KMS-11 (cell line): ENCODE data around the gene GCC1.
A peak's percentile ranks its signal among the peaks of the same experiment; 100 is the strongest.
"Not testable (repeated sequence)": the region's sequence is repeated elsewhere in the genome, so short reads cannot be mapped to it uniquely, and the experiment has no call there.

Source experiments
- H2AFZ ChIP-seq: fragments of 200-600 bp; sonication (generic); 2 replicates; pipeline ENCODE4 v1.6.1; 2016; ENCODE audit warnings: antibody characterized with exemption, mixed run types, low read depth
- H3K27ac ChIP-seq: fragments of 200-600 bp; sonication (generic); 2 replicates; pipeline ENCODE4 v1.6.1; 2016; ENCODE audit warnings: mild to moderate bottlenecking, mixed run types
- H3K27me3 ChIP-seq: fragments of 200-600 bp; sonication (generic); 2 replicates; pipeline ENCODE4 v1.6.1; 2017; ENCODE audit warnings: mild to moderate bottlenecking, low read depth, mixed run types, moderate library complexity; ENCODE audit not compliant: insufficient read depth
- H3K36me3 ChIP-seq: fragments of 200-600 bp; sonication (generic); 2 replicates; pipeline ENCODE4 v1.6.1; 2017; ENCODE audit warnings: mild to moderate bottlenecking, mixed run types; ENCODE audit not compliant: insufficient read depth
- H3K4me1 ChIP-seq: fragments of 200-600 bp; sonication (generic); 2 replicates; pipeline ENCODE4 v1.6.1; 2016; ENCODE audit warnings: mild to moderate bottlenecking, low read depth, mixed run types; ENCODE audit not compliant: poor library complexity, severe bottlenecking
- H3K4me2 ChIP-seq: fragments of 200-600 bp; sonication (generic); 2 replicates; pipeline ENCODE4 v1.7.0; 2016; ENCODE audit warnings: mild to moderate bottlenecking, mixed run types
- H3K4me3 ChIP-seq: fragments of 200-600 bp; sonication (generic); IDR thresholded peaks from 2 replicates; pipeline ENCODE4 v1.6.1; 2017; ENCODE audit warnings: low read depth, low read length, mixed read lengths; ENCODE audit not compliant: insufficient read depth
- H3K79me2 ChIP-seq: fragments of 200-600 bp; sonication (generic); 2 replicates; pipeline ENCODE4 v1.6.1; 2016; ENCODE audit warnings: low read depth, mixed run types; ENCODE audit not compliant: insufficient read depth
- H3K9ac ChIP-seq: fragments of 200-600 bp; sonication (generic); 2 replicates; pipeline ENCODE4 v1.6.1; 2016; ENCODE audit warnings: mild to moderate bottlenecking, mixed run types
- H4K20me1 ChIP-seq: fragments of 200-600 bp; sonication (generic); 2 replicates; pipeline ENCODE4 v1.6.1; 2016; ENCODE audit warnings: mild to moderate bottlenecking, mixed run types; ENCODE audit not compliant: insufficient read depth
- CTCF ChIP-seq: fragments of 200-600 bp; sonication (generic); conservative IDR thresholded peaks from 2 replicates; pipeline ENCODE4 v1.6.1; 2017; ENCODE audit warnings: low read depth, mild to moderate bottlenecking, antibody characterized with exemption, low read length, moderate library complexity, mixed read lengths

Gene GCC1

GRCh38 chr7:127578711-127579275 lies 6.6 kb downstream of the GCC1 start:
- no peak overlapping the region for H3K4me2 ChIP-seq
- 0 out of 2 replicates have a peak, but pooled peaks cover 3% of the 10 kb centered on the region for H4K20me1 ChIP-seq
- TF ChIP-seq CTCF, result no peak

DNA sequence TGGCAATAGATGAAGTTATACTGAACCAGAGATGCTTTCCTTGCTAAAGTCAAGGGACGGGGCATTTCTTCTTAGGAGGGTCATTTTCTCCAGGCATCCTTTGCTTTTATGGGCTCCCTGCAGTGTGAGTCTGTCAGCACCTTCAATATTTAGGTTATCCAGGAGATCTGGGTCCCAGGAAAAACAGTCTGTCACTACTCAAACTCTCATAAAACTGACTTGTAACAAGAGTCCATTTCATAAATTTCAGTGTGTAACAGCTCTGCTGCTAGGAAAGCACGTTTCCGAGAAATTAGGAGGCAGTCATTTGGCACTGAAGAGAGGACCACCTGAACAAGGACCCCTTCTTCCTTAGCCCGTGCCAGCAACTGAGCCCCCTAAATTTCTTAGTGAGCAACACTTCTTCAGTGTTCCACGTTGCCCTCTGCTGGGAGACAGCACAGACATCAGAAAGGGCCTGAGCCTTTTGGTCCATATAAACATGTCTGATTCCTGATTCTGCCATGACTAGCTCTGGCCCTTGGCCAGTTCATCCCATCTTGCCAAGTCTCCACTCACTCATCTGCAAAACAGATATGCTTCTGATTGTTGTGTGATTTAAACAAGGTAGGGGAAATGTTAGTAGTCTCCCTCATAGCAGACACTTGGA lies 7.2 kb downstream of the GCC1 start:
- Histone ChIP-seq H4K20me1 (no peaks in the 10 kb centered on the region), H3K27ac (no peak overlapping the region), H3K4me3 (no peak overlapping the region), H3K4me1 (no peaks in the 10 kb centered on the region), H2AFZ (no peak overlapping the region), H3K27me3 (no peaks in the 10 kb centered on the region), H3K9ac (no peak overlapping the region), H3K4me2 (no peak overlapping the region), H3K79me2 (peaks cover 16% of the 10 kb centered on the region; the same call in 1 of the 2 replicates), H3K36me3 (no peaks in the 10 kb centered on the region; the same call in 1 of the 2 replicates)
- TF ChIP-seq CTCF, result peak; percentile 61

More at GRCh38 chr7:127578711-127579275, 6.6 kb downstream of the GCC1 start:
- Histone ChIP-seq H3K79me2 (peaks cover 22% of the 10 kb centered on the region; the same call in 1 of the 2 replicates), H3K9ac (no peak overlapping the region), H3K27ac (no peak overlapping the region), H3K27me3 (no peaks in the 10 kb centered on the region), H3K4me1 (peaks cover 5% of the 10 kb centered on the region), H3K4me3 (no peak overlapping the region), H3K36me3 (no peaks in the 10 kb centered on the region; the same call in 1 of the 2 replicates), H2AFZ (no peak overlapping the region)

GRCh38 chr7:127571741-127572505 lies 13.5 kb downstream of the GCC1 start:
- Histone ChIP-seq H3K4me3 (no peak overlapping the region), H4K20me1 (no peaks in the 10 kb centered on the region), H3K4me2 (no peak overlapping the region), H3K79me2 (no peaks in the 10 kb centered on the region), H3K36me3 (no peaks in the 10 kb centered on the region), H3K9ac (no peak overlapping the region), H3K27me3 (no peaks in the 10 kb centered on the region), H3K27ac (no peak overlapping the region), H3K4me1 (no peaks in the 10 kb centered on the region), H2AFZ (no peak overlapping the region)
- TF ChIP-seq CTCF, result no peak

DNA sequence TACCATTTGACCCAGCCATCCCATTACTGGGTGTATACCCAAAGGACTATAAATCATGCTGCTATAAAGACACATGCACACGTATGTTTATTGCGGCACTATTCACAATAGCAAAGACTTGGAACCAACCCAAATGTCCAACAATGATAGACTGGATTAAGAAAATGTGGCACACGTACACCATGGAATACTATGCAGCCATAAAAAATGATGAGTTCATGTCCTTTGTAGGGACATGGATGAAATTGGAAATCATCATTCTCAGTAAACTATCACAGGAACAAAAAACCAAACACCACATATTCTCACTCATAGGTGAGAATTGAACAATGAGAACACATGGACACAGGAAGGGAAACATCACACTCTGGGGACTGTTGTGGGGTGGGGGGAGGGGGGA lies 17.4 kb downstream of the GCC1 start:
- H3K79me2 ChIP-seq, H3K36me3 ChIP-seq, H3K9ac ChIP-seq, H3K27me3 ChIP-seq, H4K20me1 ChIP-seq, H3K4me1 ChIP-seq, H2AFZ ChIP-seq, H3K27ac ChIP-seq, H3K4me2 ChIP-seq, H3K4me3 ChIP-seq: not testable (repeated sequence)
